ENCODE results near the gene QKI. TPM values are rescaled to one million over a fixed set of nuclear protein-coding genes. Genes with fewer than 3 reads are reported as not detected.

Gene QKI
- total and polyA plus RNA-seq, 2 of the 8 experiments (the other 6 are each of a cell fraction or from before 2014, with no cell fraction given): 181 to 183 TPM

DNA sequence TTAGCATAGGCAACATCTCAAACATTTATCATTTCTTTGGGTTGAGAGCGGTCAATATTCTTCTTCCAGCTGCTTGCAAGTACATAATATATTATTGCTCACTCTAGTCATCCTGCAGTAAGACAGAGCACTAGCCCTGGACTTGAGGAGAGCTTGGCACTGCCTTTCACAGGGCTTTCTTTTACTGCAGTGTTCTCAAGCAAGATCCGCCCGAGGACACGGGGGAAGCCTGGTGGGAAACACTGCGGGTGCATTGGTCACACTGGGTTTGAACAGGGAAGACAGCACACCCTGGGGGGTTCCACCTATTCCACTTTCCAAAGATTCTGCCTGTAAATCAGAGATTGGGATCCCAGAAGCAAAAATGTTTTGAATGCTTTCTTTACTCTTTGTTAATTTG lies 48.2 kb upstream of the QKI start:
- POLR2A ChIA-PET (ENCODE audit: partially characterized antibody): interaction anchor here (1.2 kb wide), 1 partner anchor 106 kb away, joined by 4 read pairs; no protein-coding TSS in a partner anchor
- H4K91ac ChIP-seq (replicated peaks; ENCODE audit: insufficient read length, low read length): no peak overlapping the region
- H3K27ac ChIP-seq (ENCODE audit: low read depth, low read length): no peak overlapping the region
- no peaks in the 10 kb centered on the region for H3K4me1 ChIP-seq (replicated peaks in 1 of 4; ENCODE audit: control insufficient read depth in 3 of 4, insufficient read depth in 4 of 4, low read length in 3 of 4)
- no peak overlapping the region for H2AFZ ChIP-seq (ENCODE audit: low read length)
- no peaks in the 10 kb centered on the region for H3K23me2 ChIP-seq (ENCODE audit: low read depth, low read length)
- no peak overlapping the region for H3K14ac ChIP-seq (ENCODE audit: insufficient read length)
- no peak overlapping the region for H3K4me3 ChIP-seq (ENCODE audit: extremely low read depth in 1 of 4, insufficient read depth in 2 of 4, low read depth in 3 of 4, low read length in 4 of 4)
- H2BK5ac ChIP-seq (ENCODE audit: low read depth, low read length): no peak overlapping the region
- H3K9me3 ChIP-seq (ENCODE audit: insufficient read depth in 2 of 2, low read depth in 1 of 2, low read length in 1 of 2): no peaks in the 10 kb centered on the region
- DNase-seq (ENCODE audit: low read depth in 1 of 2, low spot score in 2 of 2) (no peak), FAIRE-seq (no peak)
- no peaks in the 10 kb centered on the region; a peak in 1 of 7 replicates for H3K27me3 ChIP-seq (replicated peaks in 1 of 4; ENCODE audit: control insufficient read depth in 3 of 4, extremely low read depth in 1 of 4, insufficient read depth in 3 of 4, low read length in 3 of 4)
- no peaks in the 10 kb centered on the region for H4K20me1 ChIP-seq (replicated peaks in 1 of 2; ENCODE audit: control insufficient read depth in 1 of 2, insufficient read depth in 2 of 2, low read length in 2 of 2)
- no peak overlapping the region for H2AK5ac ChIP-seq (ENCODE audit: low read depth, low read length)
- no peak overlapping the region for H3K23ac ChIP-seq (ENCODE audit: insufficient read length)
- no peak overlapping the region for H2BK15ac ChIP-seq (ENCODE audit: low read length)
- 89% methylated on average over 5 of the region's 5 CpGs; no CpG with 5 or more reads in 1 of the 2 experiments for WGBS, 2 experiments (ENCODE audit: extremely low coverage in 1 of 2, insufficient coverage in 1 of 2, insufficient read length in 1 of 2, insufficient replicate concordance in 2 of 2, low coverage in 1 of 2, low lambda C conversion rate in 2 of 2, missing lambda C conversion rate in 1 of 2)
- H3K79me2 ChIP-seq (ENCODE audit: control insufficient read depth in 1 of 2, insufficient read depth in 2 of 2, low read length in 2 of 2): no peaks in the 10 kb centered on the region
- CTCF ChIA-PET (ENCODE audit: partially characterized antibody): interaction anchor here (0.6 kb wide), 1 partner anchor 279 kb away, joined by 3 read pairs; no protein-coding TSS in a partner anchor
- no peak overlapping the region for H3K18ac ChIP-seq (ENCODE audit: extremely low read depth, low read length)
- H2BK20ac ChIP-seq (ENCODE audit: low read length): no peak overlapping the region
- no peak for TF ChIP-seq RFX5 (IDR thresholded peaks at IDR 0.05; ENCODE audit: borderline replicate concordance, low read depth, low read length)
- no peak overlapping the region for H4K5ac ChIP-seq (ENCODE audit: insufficient read length, low read depth, low read length)
- no peak overlapping the region for H2BK120ac ChIP-seq (replicated peaks; ENCODE audit: low read depth, low read length)
- H3K9ac ChIP-seq (replicated peaks in 1 of 4; ENCODE audit: extremely low read depth in 1 of 4, low read depth in 3 of 4, low read length in 3 of 4): no peak overlapping the region
- no peak overlapping the region for H3K56ac ChIP-seq (replicated peaks; ENCODE audit: insufficient read length, low read depth, low read length)
- H4K8ac ChIP-seq (ENCODE audit: extremely low read depth, insufficient read depth, low read length): no peak overlapping the region
- H3K79me1 ChIP-seq (ENCODE audit: low read depth, low read length): no peaks in the 10 kb centered on the region
- H3K4me2 ChIP-seq (ENCODE audit: insufficient read depth in 1 of 2, low read depth in 2 of 2, low read length in 2 of 2): no peak overlapping the region
- H3K4ac ChIP-seq (replicated peaks; ENCODE audit: insufficient read length, low read depth, low read length): no peak overlapping the region
- no peak overlapping the region for H2BK12ac ChIP-seq (ENCODE audit: low read depth, low read length)
- no peaks in the 10 kb centered on the region for H3K36me3 ChIP-seq (ENCODE audit: control insufficient read depth in 2 of 4, insufficient read depth in 4 of 4, low read length in 3 of 4)
